NT2/D1 (cell line): ENCODE results near the gene C1orf21.

ENCODE experiments used
- SUZ12 ChIP-seq: IDR thresholded peaks from 2 replicates; pipeline ENCODE4 v1.6.1; 2011; ENCODE audit not compliant: insufficient read length, insufficient read depth; ENCODE audit errors: extremely low read depth
- YY1 ChIP-seq: IDR thresholded peaks from 2 replicates; pipeline ENCODE4 v1.6.1; 2011; ENCODE audit not compliant: insufficient read length, insufficient read depth
- ZNF274 ChIP-seq: IDR thresholded peaks from 2 replicates; pipeline ENCODE4 v1.6.1; 2011; ENCODE audit warnings: mild to moderate bottlenecking, low read depth, low read length

DNA sequence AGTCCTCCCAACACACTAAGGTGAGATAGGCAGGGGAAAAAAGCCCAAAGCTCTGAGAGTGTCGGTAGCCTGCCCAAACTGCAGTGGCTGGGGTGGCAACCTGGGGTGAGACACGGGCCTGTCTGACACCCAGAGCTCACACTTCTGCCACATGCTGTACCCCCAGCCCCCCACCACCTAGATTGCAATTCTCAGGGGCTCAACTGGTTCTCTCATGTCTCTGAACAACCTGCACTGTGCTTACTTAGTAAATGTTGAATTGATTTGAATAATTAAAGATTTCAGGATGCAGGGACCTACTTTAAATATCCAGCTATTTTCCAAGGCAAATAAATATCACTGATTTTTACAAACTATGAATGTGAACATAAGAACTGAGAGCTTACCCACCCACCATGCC lies 252.4 kb downstream of the C1orf21 start:
- TF ChIP-seq SUZ12 (no peak), YY1 (no peak), ZNF274 (no peak)
